ENCODE data around the gene NAT8L. TPM values are rescaled to one million over a fixed set of nuclear protein-coding genes. Genes with fewer than 3 reads are reported as not detected.

NAT8L gene
- total RNA-seq, 4 donors from 2014 or later, result 7.3 to 39.0 (median 14.1) TPM

- DNase-seq (ENCODE audit: low spot score) (no peak), ATAC-seq (ENCODE audit: low FRiP score) (no peak)
- no peak for TF ChIP-seq CTCF (IDR thresholded peaks at IDR 0.05)
These were observed 15.5 kb downstream of the NAT8L start for GRCh38 chr4:2074588-2074987.

GRCh38 chr4:2075171-2075986 lies 16.3 kb downstream of the NAT8L start:
- ATAC-seq (ENCODE audit: low FRiP score) (no peak), DNase-seq (ENCODE audit: low spot score) (no peak)
- TF ChIP-seq CTCF (IDR thresholded peaks at IDR 0.05), result no peak

- DNase-seq (ENCODE audit: low spot score) (no peak), ATAC-seq (ENCODE audit: low FRiP score) (no peak)
- no peak for TF ChIP-seq CTCF (IDR thresholded peaks at IDR 0.05)
These were observed 17.1 kb downstream of the NAT8L start for GRCh38 chr4:2075987-2076907.

GRCh38 chr4:2076908-2077536 lies 17.9 kb downstream of the NAT8L start:
- no peak for TF ChIP-seq CTCF (IDR thresholded peaks at IDR 0.05)
- no peak for DNase-seq (ENCODE audit: low spot score)
- no peak for ATAC-seq (ENCODE audit: low FRiP score)

GRCh38 chr4:2077537-2078460 lies 18.7 kb downstream of the NAT8L start:
- no peak for TF ChIP-seq CTCF (IDR thresholded peaks at IDR 0.05)
- no peak for ATAC-seq (ENCODE audit: low FRiP score)
- no peak for DNase-seq (ENCODE audit: low spot score)

- DNase-seq (ENCODE audit: low spot score), result no peak
- TF ChIP-seq CTCF (IDR thresholded peaks at IDR 0.05), result no peak
These were observed 19.5 kb downstream of the NAT8L start for GRCh38 chr4:2078584-2078983.

More at GRCh38 chr4:2078584-2078983, 19.5 kb downstream of the NAT8L start:
- no peak for ATAC-seq (ENCODE audit: low FRiP score)
